OCI-LY7 (cell line): ENCODE data around the gene RGS8. TPM values are rescaled to one million over a fixed set of nuclear protein-coding genes. Genes with fewer than 3 reads are reported as not detected.
A peak's percentile ranks its signal among the peaks of the same experiment; 100 is the strongest.

ENCODE experiments used
- BruUV-seq: library from RNA; stranded (reverse); fragments of 400-500 nt; replicated peaks from 2 replicates; lab custom pipeline; 2021; lab: Mats Ljungman, UMichigan
- CTCF ChIA-PET: fragments of 300-600 bp; sonication (Branson Sonifier 250); formaldehyde crosslinking; loops from one replicate; lab custom pipeline; 2022; ENCODE audit warnings: antibody characterized with exemption; ENCODE audit not compliant: unreplicated experiment; lab: Charles Lee
- POLR2A ChIA-PET: fragments of 300-600 bp; sonication (Branson Sonifier 250); formaldehyde crosslinking; loops from one replicate; lab custom pipeline; 2022; ENCODE audit warnings: antibody characterized with exemption; lab: Charles Lee
- DNase-seq: peaks from one replicate; pipeline ENCODE4 v3.0.0-alpha.2; 2015; ENCODE audit warnings: low spot score
- H2AFZ ChIP-seq: fragments of 200-600 bp; sonication (generic), shearing (Covaris generic); 2 replicates; pipeline ENCODE4 v1.6.1; 2014; ENCODE audit warnings: mild to moderate bottlenecking, antibody characterized with exemption, low read length, moderate library complexity
- H3K27ac ChIP-seq: fragments of 200-600 bp; sonication (generic); 2 replicates; pipeline ENCODE4 v1.5.1; 2014; ENCODE audit warnings: mixed run types, low read depth, mild to moderate bottlenecking, moderate library complexity, low read length, inconsistent platforms; ENCODE audit not compliant: poor library complexity, severe bottlenecking
- H3K36me3 ChIP-seq: fragments of 200-600 bp; sonication (generic); 2 replicates; pipeline ENCODE4 v1.6.1; 2014; ENCODE audit warnings: mild to moderate bottlenecking, antibody characterized with exemption, low read length, moderate library complexity, mixed read lengths; ENCODE audit not compliant: insufficient read depth
- H3K4me1 ChIP-seq: fragments of 200-600 bp; sonication (generic); 2 replicates; pipeline ENCODE4 v1.5.1; 2014; ENCODE audit warnings: mild to moderate bottlenecking, low read length; ENCODE audit not compliant: insufficient read depth, poor library complexity, severe bottlenecking
- H3K4me2 ChIP-seq: fragments of 200-600 bp; sonication (generic); 2 replicates; pipeline ENCODE4 v1.6.1; 2014; ENCODE audit warnings: mild to moderate bottlenecking, low read length
- H3K4me3 ChIP-seq: fragments of 200-600 bp; sonication (generic); 2 replicates; pipeline ENCODE4 v1.5.1; 2014; ENCODE audit warnings: mild to moderate bottlenecking, low read depth, low read length; ENCODE audit not compliant: poor library complexity, severe bottlenecking
- H3K79me2 ChIP-seq: fragments of 200-600 bp; sonication (generic); 2 replicates; pipeline ENCODE4 v1.6.1; 2016; ENCODE audit warnings: low read depth, mild to moderate bottlenecking, low read length, moderate library complexity, mixed read lengths; ENCODE audit not compliant: insufficient read depth
- H3K9me2 ChIP-seq: fragments of 200-600 bp; sonication (generic); 2 replicates; pipeline ENCODE4 v1.6.1; 2016; ENCODE audit warnings: mild to moderate bottlenecking, low read length, mixed read lengths; ENCODE audit not compliant: insufficient read depth
- H3K9me3 ChIP-seq: fragments of 200-600 bp; sonication (generic); 2 replicates; pipeline ENCODE4 v1.6.1; 2014; ENCODE audit warnings: mild to moderate bottlenecking, mixed run types, low read length, mixed read lengths
- H4K20me1 ChIP-seq: fragments of 200-600 bp; sonication (generic); 2 replicates; pipeline ENCODE4 v1.6.1; 2014; ENCODE audit warnings: mild to moderate bottlenecking, antibody characterized with exemption, low read length, moderate library complexity, mixed read lengths; ENCODE audit not compliant: insufficient read depth
- EZH2phosphoT487 ChIP-seq: fragments of 200-600 bp; sonication (generic); IDR thresholded peaks from 2 replicates; pipeline ENCODE4 v1.6.1; 2018; ENCODE audit warnings: low read depth, borderline replicate concordance, mild to moderate bottlenecking, mixed run types, antibody characterized with exemption, low read length, moderate library complexity, mixed read lengths
- intact Hi-C: fragments of 100-400 bp; cut with micrococcal nuclease; formaldehyde crosslinking; loops from one replicate; pipeline ENCODE4 v1.10.0; 2022; ENCODE audit not compliant: unreplicated experiment
- total RNA-seq, 2 experiments: library from RNA; depleted of rRNA in 1 of 2; stranded (reverse); fragments of >200 nt in 1 of 2; shearing (Covaris generic) in 1 of 2; gene quantifications; 2 replicates each; pipeline ENCODE4 v1.2.3, GENCODE V29; 2014 to 2022
- TF ChIP-seq, protein P1 (sequence below): fragments of 200-600 bp; sonication (generic); conservative IDR thresholded peaks from 2 replicates; pipeline ENCODE4 v1.5.1; 2014; ENCODE audit warnings: mild to moderate bottlenecking, antibody characterized with exemption, low read length, moderate library complexity, mixed read lengths

RGS8 gene
- total RNA-seq, 2 experiments from 2014 or later, result 1.2 TPM; not detected in 1

DNA sequence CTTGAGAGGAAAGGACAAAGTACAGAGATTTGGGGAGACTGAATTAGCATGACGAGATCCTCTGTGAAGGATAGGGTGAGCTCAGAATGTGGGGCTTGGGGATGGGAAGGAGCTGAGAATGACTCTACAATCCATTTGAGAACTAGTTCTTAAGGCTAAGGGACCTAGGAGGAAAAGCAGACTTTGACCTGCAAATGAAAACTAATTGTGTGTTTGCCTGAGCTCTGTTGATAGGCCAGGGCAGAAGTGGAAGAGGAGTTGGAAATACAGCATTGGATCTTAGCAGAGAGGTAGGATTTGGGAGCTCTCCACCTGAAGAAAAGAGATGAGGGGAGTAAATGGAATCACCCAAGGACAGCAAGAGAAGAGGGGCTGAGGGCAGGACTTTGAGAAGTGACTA, 2.1 kb upstream of the RGS8 start:
- BruUV-seq, result no TSS peak
- ChIA-PET CTCF (no interaction called here), POLR2A (interaction anchor here (0.7 to 1.4 kb wide), 2 partner anchors 10 to 56 kb away, joined by 3 to 5 read pairs; no protein-coding TSS in a partner anchor)

GRCh38 chr1:182685215-182685614, 828 bp upstream of the RGS8 start:
- Histone ChIP-seq H3K9me3 (no peaks in the 10 kb centered on the region), H4K20me1 (no peaks in the 10 kb centered on the region), H3K79me2 (no peaks in the 10 kb centered on the region), H3K36me3 (no peaks in the 10 kb centered on the region), H3K4me2 (no peak overlapping the region), H3K4me3 (no peak overlapping the region), H3K4me1 (peaks cover 34% of the 10 kb centered on the region), H2AFZ (no peak overlapping the region), H3K9me2 (no peaks in the 10 kb centered on the region), H3K27ac (no peak overlapping the region)
- intact Hi-C loops, result no loop called here
- no TSS peak for BruUV-seq
- CTCF ChIA-PET, result interaction anchor here (1.0 kb wide), 1 partner anchor 9 kb away, joined by 3 read pairs; no protein-coding TSS in a partner anchor
- POLR2A ChIA-PET, result interaction anchor here (0.7 to 1.2 kb wide), 2 partner anchors 35 to 82 kb away, joined by 3 to 4 read pairs; no protein-coding TSS in a partner anchor
- DNase-seq, result no peak
- TF ChIP-seq, protein P1, sequence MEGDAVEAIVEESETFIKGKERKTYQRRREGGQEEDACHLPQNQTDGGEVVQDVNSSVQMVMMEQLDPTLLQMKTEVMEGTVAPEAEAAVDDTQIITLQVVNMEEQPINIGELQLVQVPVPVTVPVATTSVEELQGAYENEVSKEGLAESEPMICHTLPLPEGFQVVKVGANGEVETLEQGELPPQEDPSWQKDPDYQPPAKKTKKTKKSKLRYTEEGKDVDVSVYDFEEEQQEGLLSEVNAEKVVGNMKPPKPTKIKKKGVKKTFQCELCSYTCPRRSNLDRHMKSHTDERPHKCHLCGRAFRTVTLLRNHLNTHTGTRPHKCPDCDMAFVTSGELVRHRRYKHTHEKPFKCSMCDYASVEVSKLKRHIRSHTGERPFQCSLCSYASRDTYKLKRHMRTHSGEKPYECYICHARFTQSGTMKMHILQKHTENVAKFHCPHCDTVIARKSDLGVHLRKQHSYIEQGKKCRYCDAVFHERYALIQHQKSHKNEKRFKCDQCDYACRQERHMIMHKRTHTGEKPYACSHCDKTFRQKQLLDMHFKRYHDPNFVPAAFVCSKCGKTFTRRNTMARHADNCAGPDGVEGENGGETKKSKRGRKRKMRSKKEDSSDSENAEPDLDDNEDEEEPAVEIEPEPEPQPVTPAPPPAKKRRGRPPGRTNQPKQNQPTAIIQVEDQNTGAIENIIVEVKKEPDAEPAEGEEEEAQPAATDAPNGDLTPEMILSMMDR, result no peak
- TF ChIP-seq EZH2phosphoT487, result no peak

More for the DNA sequence above, 2.1 kb upstream of the RGS8 start:
- Histone ChIP-seq H3K27ac (no peak overlapping the region), H3K36me3 (no peaks in the 10 kb centered on the region), H3K4me3 (no peak overlapping the region), H3K9me3 (peaks cover 9% of the 10 kb centered on the region; the same call in 1 of the 2 replicates), H3K79me2 (no peaks in the 10 kb centered on the region), H3K4me1 (peaks cover 22% of the 10 kb centered on the region), H2AFZ (no peak overlapping the region), H3K4me2 (no peak overlapping the region), H4K20me1 (no peaks in the 10 kb centered on the region), H3K9me2 (no peaks in the 10 kb centered on the region)
- intact Hi-C loops, result no loop called here
- DNase-seq, result no peak
- no peak for TF ChIP-seq EZH2phosphoT487
- TF ChIP-seq, protein P1, result no peak

DNA sequence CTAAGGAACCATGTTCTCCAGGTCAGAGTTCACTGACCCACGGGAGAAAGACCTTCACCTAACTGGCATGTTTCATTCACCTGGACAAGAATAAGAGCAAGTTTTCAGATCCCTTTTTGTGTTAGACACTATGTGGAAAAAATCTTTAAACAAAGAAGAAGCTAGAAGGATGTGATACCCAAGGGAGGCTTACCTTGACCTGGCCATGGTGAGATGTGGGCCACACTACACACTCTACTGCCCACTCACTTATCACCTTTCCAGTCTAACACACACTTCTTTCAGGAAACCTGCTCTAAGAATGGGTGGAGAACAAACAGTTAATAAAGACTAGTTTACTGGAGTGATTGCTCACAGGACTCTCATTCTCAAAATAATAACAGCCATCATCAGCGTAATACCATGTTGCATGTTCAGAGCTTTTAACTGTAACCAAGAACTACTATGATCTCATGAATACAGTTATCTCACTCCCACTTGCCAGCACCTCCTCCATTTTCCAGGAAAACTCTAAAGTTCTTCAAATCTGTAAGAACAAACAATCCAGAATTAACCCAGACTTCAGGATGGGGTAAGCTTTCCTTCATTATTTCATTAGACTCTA, 1.4 kb downstream of the RGS8 start:
- Histone ChIP-seq H2AFZ (no peak overlapping the region), H3K79me2 (no peaks in the 10 kb centered on the region), H3K27ac (no peak overlapping the region), H3K9me2 (no peaks in the 10 kb centered on the region), H3K4me2 (peak overlapping the region; percentile 31), H3K4me3 (no peak overlapping the region), H3K9me3 (no peaks in the 10 kb centered on the region), H3K36me3 (no peaks in the 10 kb centered on the region), H3K4me1 (peaks cover 56% of the 10 kb centered on the region), H4K20me1 (no peaks in the 10 kb centered on the region)
- POLR2A ChIA-PET, result interaction anchor here (0.6 to 1.4 kb wide), 9 partner anchors 8 to 231 kb away, joined by 3 to 6 read pairs (median 3); no protein-coding TSS in a partner anchor
- CTCF ChIA-PET, result interaction anchor here (2.2 kb wide), 1 partner anchor 99 kb away, joined by 7 read pairs; no protein-coding TSS in a partner anchor
- intact Hi-C loops, result no loop called here
- no TSS peak for BruUV-seq
- TF ChIP-seq EZH2phosphoT487, result no peak
- TF ChIP-seq, protein P1, result no peak
- DNase-seq, result no peak
